ENCODE results near the gene MCM7.

The MCM7 gene

GRCh38 chr7:100048680-100049079 lies 52.5 kb downstream of the MCM7 start:
- WGBS (ENCODE audit: insufficient coverage, insufficient read length): no CpG with 5 or more reads among the region's 4 CpGs
- Histone ChIP-seq H3K4me1 (ENCODE audit: control insufficient read depth, insufficient read depth, low read length) (no peaks in the 10 kb centered on the region), H3K4me3 (ENCODE audit: low read length) (no peak overlapping the region), H3K36me3 (ENCODE audit: control insufficient read depth, insufficient read depth, low read length) (no peaks in the 10 kb centered on the region), H3K9me3 (ENCODE audit: control insufficient read depth, insufficient read depth, low read length) (no peaks in the 10 kb centered on the region), H3K27me3 (ENCODE audit: control insufficient read depth, insufficient read depth, low read length) (no peaks in the 10 kb centered on the region), H3K27ac (ENCODE audit: low read length) (no peak overlapping the region)
- no peak for DNase-seq (ENCODE audit: low read depth, low spot score)

DNA sequence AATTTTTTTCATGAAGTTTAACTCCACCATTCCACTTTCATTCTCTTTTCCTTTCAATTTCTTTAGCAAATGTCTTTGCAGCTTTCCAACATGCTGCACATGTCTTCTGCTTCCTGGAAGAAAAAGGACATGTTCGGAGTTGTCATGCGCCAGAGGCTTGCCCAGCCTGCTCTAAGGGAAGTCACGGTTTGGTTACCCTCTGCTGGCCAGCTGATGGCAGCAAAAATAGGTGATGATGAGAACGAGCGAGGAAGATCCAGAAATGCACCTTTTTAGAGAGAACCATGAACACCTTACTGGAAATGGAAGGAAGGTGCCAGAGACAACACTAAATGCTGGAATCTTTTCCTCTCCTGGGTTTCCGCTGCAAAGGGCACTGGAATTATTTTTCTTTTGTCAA lies 56.5 kb downstream of the MCM7 start:
- WGBS (ENCODE audit: insufficient coverage, insufficient read length): no CpG with 5 or more reads among the region's 6 CpGs
- no peak for DNase-seq (ENCODE audit: low read depth, low spot score)
- peaks cover 2% of the 10 kb centered on the region; the same call in 1 of the 2 replicates for H3K9me3 ChIP-seq (ENCODE audit: control insufficient read depth, insufficient read depth, low read length)

More for the DNA sequence above, 56.5 kb downstream of the MCM7 start:
- Histone ChIP-seq H3K4me3 (ENCODE audit: low read length) (no peak overlapping the region), H3K4me1 (ENCODE audit: control insufficient read depth, insufficient read depth, low read length) (no peaks in the 10 kb centered on the region), H3K27ac (ENCODE audit: low read length) (no peak overlapping the region), H3K27me3 (ENCODE audit: control insufficient read depth, insufficient read depth, low read length) (no peaks in the 10 kb centered on the region), H3K36me3 (ENCODE audit: control insufficient read depth, insufficient read depth, low read length) (no peaks in the 10 kb centered on the region)
